ENCODE measurements around the gene VWA7.

VWA7 gene

DNA sequence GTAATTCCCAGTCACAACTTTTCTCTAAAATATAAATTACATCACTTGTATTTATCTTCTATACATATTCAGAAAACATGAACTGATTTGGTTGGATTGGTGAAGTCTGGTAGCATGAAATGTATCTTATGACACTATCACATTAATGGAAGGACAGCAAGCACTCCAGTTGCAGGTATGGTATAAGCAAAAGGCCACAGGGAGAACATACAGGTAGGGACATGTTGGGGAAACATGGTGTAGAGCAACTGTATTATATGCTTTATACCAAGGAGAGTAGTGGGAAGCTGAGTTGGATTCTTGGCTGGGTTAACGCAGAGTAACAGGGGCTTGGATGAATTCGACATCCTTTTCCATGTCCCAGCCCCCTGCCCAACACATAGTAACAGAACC lies 19.9 kb upstream of the VWA7 start:
- no peak overlapping the region for H2BK5ac ChIP-seq (ENCODE audit: low read depth, low read length, poor library complexity)
- no CpG with 5 or more reads among the region's 2 CpGs for WGBS (ENCODE audit: extremely low coverage, insufficient coverage, insufficient read length)
- peaks cover 13% of the 10 kb centered on the region for H3K79me2 ChIP-seq (ENCODE audit: control insufficient read depth, insufficient read depth, low read length, poor library complexity)
- no peaks in the 10 kb centered on the region for H3K27me3 ChIP-seq (ENCODE audit: insufficient read depth, low read length)
- H3K36me3 ChIP-seq (ENCODE audit: control insufficient read depth in 1 of 2, insufficient read depth in 2 of 2, low read length in 2 of 2): peaks cover 12 to 15% of the 10 kb centered on the region in 2 experiments
- H3K9ac ChIP-seq (ENCODE audit: low read length): no peak overlapping the region
- H3K4me3 ChIP-seq (ENCODE audit: low read depth, low read length): no peak overlapping the region
- no peaks in the 10 kb centered on the region for H3K9me3 ChIP-seq (ENCODE audit: insufficient read depth, low read depth, low read length)
- H2BK12ac ChIP-seq (ENCODE audit: low read length): no peak overlapping the region
- H4K8ac ChIP-seq (ENCODE audit: low read depth, low read length): no peak overlapping the region
- no peak overlapping the region for H3K4me2 ChIP-seq (ENCODE audit: low read length)
- peaks cover 5 to 9% of the 10 kb centered on the region in 2 experiments for H3K4me1 ChIP-seq (ENCODE audit: control insufficient read depth in 1 of 2, insufficient read depth in 2 of 2, low read length in 2 of 2)
- no peak overlapping the region for H3K14ac ChIP-seq (ENCODE audit: low read length)
- H3K23ac ChIP-seq (ENCODE audit: low read length): no peak overlapping the region
- no peak overlapping the region for H2BK120ac ChIP-seq (ENCODE audit: insufficient read depth, low read length, poor library complexity)
- no peak overlapping the region for H2AK5ac ChIP-seq (ENCODE audit: low read length)
- H3K79me1 ChIP-seq (ENCODE audit: low read length): peaks cover 12% of the 10 kb centered on the region
- no peak overlapping the region for H4K91ac ChIP-seq (ENCODE audit: low read depth, low read length)
- H4K12ac ChIP-seq (ENCODE audit: low read depth, low read length): no peak overlapping the region
- no peak overlapping the region for H3K4ac ChIP-seq (ENCODE audit: low read depth, low read length)
- no peak overlapping the region for H3K27ac ChIP-seq (ENCODE audit: low read depth, low read length)
- H2AFZ ChIP-seq (ENCODE audit: insufficient read depth, low read length, poor library complexity): no peak overlapping the region
- no peak for DNase-seq
- H3K18ac ChIP-seq (ENCODE audit: low read length): no peak overlapping the region

DNA sequence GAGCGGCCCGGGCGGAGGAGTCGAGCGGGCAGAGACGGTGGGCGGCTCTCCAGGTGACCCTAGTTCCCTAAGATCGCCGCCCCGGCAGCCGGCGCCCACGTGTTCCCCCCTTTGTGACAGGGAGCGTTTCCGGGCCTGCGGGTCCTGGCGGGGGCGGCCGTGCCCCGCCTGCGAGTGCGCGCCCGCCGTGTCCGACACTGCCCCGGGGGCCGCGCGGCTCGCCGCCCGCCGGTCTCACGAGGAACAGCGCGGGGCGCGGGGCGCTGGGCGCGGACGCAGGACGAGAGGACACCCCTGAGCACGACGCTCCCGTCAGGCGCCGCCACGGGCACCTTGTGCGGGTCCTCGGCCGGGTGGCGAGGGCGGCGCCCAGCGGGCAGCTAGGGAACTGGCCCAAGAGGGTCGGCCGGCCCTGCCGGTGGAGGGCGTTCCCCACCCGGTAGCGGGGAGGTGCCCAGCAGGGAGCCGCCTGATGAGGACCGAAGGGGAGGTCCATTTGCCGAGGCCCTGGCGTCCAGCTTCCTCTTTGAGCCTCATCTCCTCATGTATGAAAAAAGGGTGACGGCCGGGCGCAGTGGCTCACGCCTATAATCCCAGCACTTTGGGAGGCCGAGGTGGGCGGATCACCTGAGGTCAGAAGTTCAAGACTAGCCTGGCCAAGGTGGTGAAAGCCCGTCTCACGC lies 18.6 kb upstream of the VWA7 start, which contains the start of gene VARS1:
Gene VARS1, minus strand, starts transcription at position 137 of the 683 bp plus-strand sequence. CDS start 535 bp downstream, outside the sequence.
- Histone ChIP-seq H2BK12ac (ENCODE audit: low read length) (no peak within 1 kb of the TSS), H3K27ac (ENCODE audit: low read depth, low read length) (peak within 1 kb of the TSS; percentile 96), H4K12ac (ENCODE audit: low read depth, low read length) (peak within 1 kb of the TSS; percentile 90), H4K8ac (ENCODE audit: low read depth, low read length) (peak within 1 kb of the TSS; percentile 98), H3K23ac (ENCODE audit: low read length) (no peak within 1 kb of the TSS), H3K4me1 (ENCODE audit: control insufficient read depth in 1 of 2, insufficient read depth in 2 of 2, low read length in 2 of 2) (peaks cover 5 to 9% of the 10 kb centered on the region in 2 experiments), H4K91ac (ENCODE audit: low read depth, low read length) (peak within 1 kb of the TSS; percentile 99), H3K9ac (ENCODE audit: low read length) (peak within 1 kb of the TSS; percentile 91), H3K18ac (ENCODE audit: low read length) (peak within 1 kb of the TSS; percentile 98), H3K14ac (ENCODE audit: low read length) (peak within 1 kb of the TSS; percentile 99), H2AK5ac (ENCODE audit: low read length) (peak within 1 kb of the TSS; percentile 75), H2BK5ac (ENCODE audit: low read depth, low read length, poor library complexity) (peak within 1 kb of the TSS; percentile 99), H3K4me3 (ENCODE audit: low read depth, low read length) (peak within 1 kb of the TSS; percentile 85), H3K36me3 (ENCODE audit: control insufficient read depth in 1 of 2, insufficient read depth in 2 of 2, low read length in 2 of 2) (peaks cover 16 to 19% of the 10 kb centered on the region in 2 experiments), H3K27me3 (ENCODE audit: insufficient read depth, low read length) (no peaks in the 10 kb centered on the region), H3K4ac (ENCODE audit: low read depth, low read length) (peak within 1 kb of the TSS; percentile 93), H3K79me1 (ENCODE audit: low read length) (peaks cover 12% of the 10 kb centered on the region), H3K9me3 (ENCODE audit: insufficient read depth, low read depth, low read length) (no peaks in the 10 kb centered on the region), H2AFZ (ENCODE audit: insufficient read depth, low read length, poor library complexity) (peak within 1 kb of the TSS; percentile 98), H3K79me2 (ENCODE audit: control insufficient read depth, insufficient read depth, low read length, poor library complexity) (peaks cover 13% of the 10 kb centered on the region), H3K4me2 (ENCODE audit: low read length) (peak within 1 kb of the TSS; percentile 97), H2BK120ac (ENCODE audit: insufficient read depth, low read length, poor library complexity) (peak within 1 kb of the TSS; percentile 97)
- peak; percentile 94 to 95 for DNase-seq
- no CpG with 5 or more reads among the region's 75 CpGs for WGBS (ENCODE audit: extremely low coverage, insufficient coverage, insufficient read length)

DNA sequence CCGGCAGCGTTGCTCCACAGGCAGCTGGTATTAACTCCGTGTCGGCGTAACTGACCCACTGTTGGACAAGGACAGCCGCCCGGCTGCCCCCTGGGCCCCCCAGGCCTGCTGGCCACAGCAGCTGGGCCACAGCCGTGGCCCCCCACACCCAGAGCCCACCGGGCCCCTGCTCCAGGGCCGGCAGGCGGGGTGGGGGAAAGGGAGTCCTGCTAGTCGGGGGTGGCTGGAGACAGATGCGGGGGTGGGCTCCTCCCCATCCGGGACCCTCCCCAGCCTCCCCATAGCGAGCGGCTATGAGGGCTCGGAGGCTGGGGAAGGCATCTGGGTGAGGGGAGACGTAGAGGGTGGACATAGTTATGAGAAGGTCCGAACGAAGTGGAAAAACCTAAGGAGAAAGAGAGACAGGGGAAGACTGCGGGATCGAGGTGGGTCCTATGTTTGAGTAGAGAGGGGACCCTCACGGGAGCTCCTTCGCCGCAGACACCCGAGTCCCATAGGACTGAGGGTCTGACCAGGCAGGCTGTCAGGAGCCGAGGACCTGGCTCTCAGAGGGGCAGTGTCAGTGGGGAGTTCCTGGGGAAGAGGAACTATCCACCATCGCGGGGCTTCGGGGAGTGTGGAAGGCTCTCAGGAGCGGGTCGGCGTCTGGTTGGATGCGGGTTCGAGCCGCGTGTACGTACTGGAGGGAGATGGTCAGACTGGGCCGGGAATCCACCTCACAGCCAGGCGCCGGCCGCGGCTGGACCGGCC lies 17.9 kb upstream of the VWA7 start:
- H3K9ac ChIP-seq (ENCODE audit: low read length): peak overlapping the region; percentile 89
- no CpG with 5 or more reads among the region's 44 CpGs for WGBS (ENCODE audit: extremely low coverage, insufficient coverage, insufficient read length)
- H3K79me1 ChIP-seq (ENCODE audit: low read length): peaks cover 12% of the 10 kb centered on the region
- H3K4me2 ChIP-seq (ENCODE audit: low read length): peak overlapping the region; percentile 97
- H2AFZ ChIP-seq (ENCODE audit: insufficient read depth, low read length, poor library complexity): peak overlapping the region; percentile 98
- H4K91ac ChIP-seq (ENCODE audit: low read depth, low read length): peak overlapping the region; percentile 99
- H3K27ac ChIP-seq (ENCODE audit: low read depth, low read length): peak overlapping the region; percentile 96
- peak overlapping the region; percentile 98 for H4K8ac ChIP-seq (ENCODE audit: low read depth, low read length)
- H3K36me3 ChIP-seq (ENCODE audit: control insufficient read depth in 1 of 2, insufficient read depth in 2 of 2, low read length in 2 of 2): peaks cover 16 to 19% of the 10 kb centered on the region in 2 experiments
- H2BK5ac ChIP-seq (ENCODE audit: low read depth, low read length, poor library complexity): peak overlapping the region; percentile 99
- H3K18ac ChIP-seq (ENCODE audit: low read length): peak overlapping the region; percentile 98
- H4K12ac ChIP-seq (ENCODE audit: low read depth, low read length): peak overlapping the region; percentile 90
- H3K9me3 ChIP-seq (ENCODE audit: insufficient read depth, low read depth, low read length): no peaks in the 10 kb centered on the region
- H2BK120ac ChIP-seq (ENCODE audit: insufficient read depth, low read length, poor library complexity): peak overlapping the region; percentile 97
- H2BK12ac ChIP-seq (ENCODE audit: low read length): no peak overlapping the region
- H3K23ac ChIP-seq (ENCODE audit: low read length): no peak overlapping the region
- peak overlapping the region; percentile 93 for H3K4ac ChIP-seq (ENCODE audit: low read depth, low read length)
- peak overlapping the region; percentile 75 for H2AK5ac ChIP-seq (ENCODE audit: low read length)
- H3K4me3 ChIP-seq (ENCODE audit: low read depth, low read length): peak overlapping the region; percentile 85
- peak overlapping the region; percentile 99 for H3K14ac ChIP-seq (ENCODE audit: low read length)
- peak; percentile 61 to 66 for DNase-seq
- no peaks in the 10 kb centered on the region for H3K27me3 ChIP-seq (ENCODE audit: insufficient read depth, low read length)
- peaks cover 13% of the 10 kb centered on the region for H3K79me2 ChIP-seq (ENCODE audit: control insufficient read depth, insufficient read depth, low read length, poor library complexity)
- H3K4me1 ChIP-seq (ENCODE audit: control insufficient read depth in 1 of 2, insufficient read depth in 2 of 2, low read length in 2 of 2): peaks cover 5 to 9% of the 10 kb centered on the region in 2 experiments

DNA sequence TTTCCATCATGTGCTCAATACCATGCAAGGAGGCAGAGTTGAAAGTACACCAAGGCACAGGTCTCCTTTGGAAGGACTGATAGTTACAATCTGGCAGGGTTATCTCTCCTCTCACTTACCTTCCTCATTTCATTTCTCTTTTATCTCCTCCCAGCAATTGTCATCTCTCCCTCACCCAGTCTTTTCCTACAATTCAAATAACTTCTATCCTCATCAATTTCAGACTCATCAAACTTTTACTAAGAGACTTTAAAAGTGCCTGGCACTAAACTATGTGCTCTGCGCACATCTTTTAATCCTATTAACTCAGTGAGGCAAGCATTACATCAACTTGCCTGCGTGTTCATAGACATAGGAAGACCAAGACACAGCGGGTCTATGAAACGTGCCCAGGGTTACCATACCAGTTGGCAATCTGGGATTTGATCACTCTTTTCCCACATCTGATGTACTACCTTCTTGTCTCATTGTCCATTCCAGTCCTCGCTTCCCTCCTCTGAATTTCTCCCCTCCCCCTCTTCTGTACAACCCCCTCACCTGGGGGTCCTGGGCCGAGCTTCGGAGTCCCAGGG lies 17.3 kb upstream of the VWA7 start:
- no CpG with 5 or more reads among the region's 7 CpGs for WGBS (ENCODE audit: extremely low coverage, insufficient coverage, insufficient read length)
- H2AK5ac ChIP-seq (ENCODE audit: low read length): no peak overlapping the region
- peak overlapping the region; percentile 89 for H3K9ac ChIP-seq (ENCODE audit: low read length)
- DNase-seq: peak; percentile 15 to 44
- H3K18ac ChIP-seq (ENCODE audit: low read length): no peak overlapping the region
- peak overlapping the region; percentile 56 for H3K14ac ChIP-seq (ENCODE audit: low read length)
- no peaks in the 10 kb centered on the region for H3K27me3 ChIP-seq (ENCODE audit: insufficient read depth, low read length)
- peak overlapping the region; percentile 97 for H3K4me2 ChIP-seq (ENCODE audit: low read length)
- peaks cover 5 to 9% of the 10 kb centered on the region in 2 experiments for H3K4me1 ChIP-seq (ENCODE audit: control insufficient read depth in 1 of 2, insufficient read depth in 2 of 2, low read length in 2 of 2)
- no peak overlapping the region for H3K23ac ChIP-seq (ENCODE audit: low read length)
- peak overlapping the region; percentile 64 for H4K8ac ChIP-seq (ENCODE audit: low read depth, low read length)
- H4K12ac ChIP-seq (ENCODE audit: low read depth, low read length): no peak overlapping the region
- no peak overlapping the region for H2BK12ac ChIP-seq (ENCODE audit: low read length)
- H2BK120ac ChIP-seq (ENCODE audit: insufficient read depth, low read length, poor library complexity): peak overlapping the region; percentile 43
- H3K9me3 ChIP-seq (ENCODE audit: insufficient read depth, low read depth, low read length): no peaks in the 10 kb centered on the region
- peak overlapping the region; percentile 20 for H2AFZ ChIP-seq (ENCODE audit: insufficient read depth, low read length, poor library complexity)
- H2BK5ac ChIP-seq (ENCODE audit: low read depth, low read length, poor library complexity): peak overlapping the region; percentile 28
- no peak overlapping the region for H3K27ac ChIP-seq (ENCODE audit: low read depth, low read length)
- H3K36me3 ChIP-seq (ENCODE audit: control insufficient read depth in 1 of 2, insufficient read depth in 2 of 2, low read length in 2 of 2): peaks cover 18 to 21% of the 10 kb centered on the region in 2 experiments
- peak overlapping the region; percentile 85 for H3K4me3 ChIP-seq (ENCODE audit: low read depth, low read length)
- peaks cover 12% of the 10 kb centered on the region for H3K79me1 ChIP-seq (ENCODE audit: low read length)
- peak overlapping the region; percentile 60 for H3K4ac ChIP-seq (ENCODE audit: low read depth, low read length)
- H4K91ac ChIP-seq (ENCODE audit: low read depth, low read length): peak overlapping the region; percentile 99
- peaks cover 13% of the 10 kb centered on the region for H3K79me2 ChIP-seq (ENCODE audit: control insufficient read depth, insufficient read depth, low read length, poor library complexity)
